Central memory CD4-positive, alpha-beta T cell (primary cell): Measurements from ENCODE around the gene CMTM7.
A peak's percentile ranks its signal among the peaks of the same experiment; 100 is the strongest.
"Not testable (repeated sequence)": the region's sequence is repeated elsewhere in the genome, so short reads cannot be mapped to it uniquely, and the experiment has no call there.

Experiments used
- DNase-seq: peaks from one replicate; pipeline ENCODE4 v3.0.0; 2022

The CMTM7 gene

GRCh38 chr3:32460817-32461496 is 69.3 kb downstream of the CMTM7 start:
- not testable (repeated sequence) for DNase-seq

GRCh38 chr3:32462191-32462986 is 70.7 kb downstream of the CMTM7 start:
- peak; percentile 54 for DNase-seq

- not testable (repeated sequence) for DNase-seq
These were observed 71.8 kb downstream of the CMTM7 start for GRCh38 chr3:32463415-32463814.

GRCh38 chr3:32464726-32465125 is 73.1 kb downstream of the CMTM7 start:
- DNase-seq = not testable (repeated sequence)

GRCh38 chr3:32466808-32467207 is 75.2 kb downstream of the CMTM7 start:
- not testable (repeated sequence) for DNase-seq

GRCh38 chr3:32467333-32468070 is 75.8 kb downstream of the CMTM7 start:
- peak; percentile 68 for DNase-seq

- no peak for DNase-seq
These were observed 77.7 kb downstream of the CMTM7 start for GRCh38 chr3:32469151-32469874.

GRCh38 chr3:32470362-32470761 is 78.7 kb downstream of the CMTM7 start:
- DNase-seq = no peak

GRCh38 chr3:32471246-32471645 is 79.6 kb downstream of the CMTM7 start:
- DNase-seq = no peak

- DNase-seq = not testable (repeated sequence)
These were observed 80.5 kb downstream of the CMTM7 start for GRCh38 chr3:32472151-32472550.

- DNase-seq = no peak
These were observed 82.5 kb downstream of the CMTM7 start for GRCh38 chr3:32474201-32474600.

- DNase-seq = no peak
These were observed 89.0 kb downstream of the CMTM7 start for GRCh38 chr3:32480604-32481003.

GRCh38 chr3:32481791-32482631 is 90.4 kb downstream of the CMTM7 start:
- no peak for DNase-seq

- DNase-seq = no peak
These were observed 91.0 kb downstream of the CMTM7 start for GRCh38 chr3:32482693-32483092.

GRCh38 chr3:32483772-32484171 is 92.1 kb downstream of the CMTM7 start:
- no peak for DNase-seq

GRCh38 chr3:32484436-32484835 is 92.8 kb downstream of the CMTM7 start:
- DNase-seq = no peak

GRCh38 chr3:32487781-32488473 is 96.3 kb downstream of the CMTM7 start:
- DNase-seq = no peak

GRCh38 chr3:32488474-32489008 is 96.9 kb downstream of the CMTM7 start:
- DNase-seq = no peak

GRCh38 chr3:32492684-32493436 is 101.2 kb downstream of the CMTM7 start:
- DNase-seq = no peak
